ENCODE results near the gene LRRC32.

Gene LRRC32

GRCh38 chr11:76663486-76663810 is 7.1 kb downstream of the LRRC32 start:
- TF ChIP-seq ARNTL (CRISPR knock-in tag; IDR thresholded peaks at IDR 0.05; ENCODE audit: borderline replicate concordance, low read depth) (no peak), ESRRG (CRISPR knock-in tag; IDR thresholded peaks at IDR 0.05) (no peak)
- no peak for ATAC-seq

GRCh38 chr11:76662656-76663485 is 7.7 kb downstream of the LRRC32 start:
- ATAC-seq = no peak
- TF ChIP-seq BACH2 (CRISPR knock-in tag; IDR thresholded peaks at IDR 0.05; ENCODE audit: borderline replicate concordance) (no peak), ZNF70 (CRISPR knock-in tag; IDR thresholded peaks at IDR 0.05) (no peak), POU6F1 (CRISPR knock-in tag; IDR thresholded peaks at IDR 0.05; ENCODE audit: borderline replicate concordance, low read depth) (no peak), CSDC2 (CRISPR knock-in tag; IDR thresholded peaks at IDR 0.05) (no peak), ZNF8 (CRISPR knock-in tag; IDR thresholded peaks at IDR 0.05) (no peak), CSRNP3 (CRISPR knock-in tag; IDR thresholded peaks at IDR 0.05) (no peak), TSHZ2 (CRISPR knock-in tag; IDR thresholded peaks at IDR 0.05) (no peak), ZC3H10 (CRISPR knock-in tag; IDR thresholded peaks at IDR 0.05) (no peak), ZFP3 (CRISPR knock-in tag; IDR thresholded peaks at IDR 0.05) (no peak), GLIS3 (CRISPR knock-in tag; IDR thresholded peaks at IDR 0.05) (no peak), TCF4 (CRISPR knock-in tag; IDR thresholded peaks at IDR 0.05; ENCODE audit: borderline replicate concordance) (no peak), CREB5 (CRISPR knock-in tag; IDR thresholded peaks at IDR 0.05; ENCODE audit: low read depth) (no peak), ESRRG (CRISPR knock-in tag; IDR thresholded peaks at IDR 0.05) (no peak), ZFP30 (CRISPR knock-in tag; IDR thresholded peaks at IDR 0.05) (no peak), ISL1 (CRISPR knock-in tag; IDR thresholded peaks at IDR 0.05) (no peak), PATZ1 (CRISPR knock-in tag; IDR thresholded peaks at IDR 0.05; ENCODE audit: borderline replicate concordance) (no peak)

GRCh38 chr11:76661834-76662434 is 8.6 kb downstream of the LRRC32 start:
- ATAC-seq = no peak
- TF ChIP-seq OSR1 (CRISPR knock-in tag; IDR thresholded peaks at IDR 0.05) (no peak), PATZ1 (CRISPR knock-in tag; IDR thresholded peaks at IDR 0.05; ENCODE audit: borderline replicate concordance) (no peak), PPARA (CRISPR knock-in tag; IDR thresholded peaks at IDR 0.05; ENCODE audit: borderline replicate concordance) (no peak), ZFP3 (CRISPR knock-in tag; IDR thresholded peaks at IDR 0.05) (no peak), ZNF8 (CRISPR knock-in tag; IDR thresholded peaks at IDR 0.05) (no peak), ISL1 (CRISPR knock-in tag; IDR thresholded peaks at IDR 0.05) (no peak)

Measured in SK-N-SH treated with all-trans-retinoic acid at 6 μM for 48 hours (cell line).